GM23338 (cell line): ENCODE measurements around the gene EIF2S3. TPM values are rescaled to one million over a fixed set of nuclear protein-coding genes. Genes with fewer than 3 reads are reported as not detected.

Experiments used
- ATAC-seq: fragments of 200-7000 bp; cut with Tn5 transposase; 3 replicates; pipeline ENCODE4 v1.9.1; 2020
- DNase-seq: peaks from one replicate; pipeline ENCODE4 v3.0.0-alpha.2; 2015; ENCODE audit warnings: low spot score
- H2AFZ ChIP-seq: fragments of 200-600 bp; sonication (generic); 2 replicates; pipeline ENCODE4 v1.8.0; 2016; ENCODE audit warnings: antibody characterized with exemption, mild to moderate bottlenecking, moderate library complexity
- H3F3A ChIP-seq: fragments of 200-600 bp; sonication (generic); replicated peaks from 2 replicates; pipeline ENCODE4 v1.8.0; 2017; ENCODE audit warnings: antibody characterized with exemption, mixed run types, low read depth
- H3K27ac ChIP-seq: fragments of 200-600 bp; sonication (generic); 2 replicates; pipeline ENCODE4 v1.6.1; 2016; ENCODE audit warnings: low read depth
- H3K27me3 ChIP-seq: fragments of 200-600 bp; sonication (generic); 2 replicates; pipeline ENCODE4 v1.8.0; 2016; ENCODE audit warnings: mild to moderate bottlenecking, mixed run types, moderate library complexity; ENCODE audit not compliant: insufficient read depth
- H3K36me3 ChIP-seq: fragments of 200-600 bp; sonication (generic); 2 replicates; pipeline ENCODE4 v1.8.0; 2016; ENCODE audit warnings: mild to moderate bottlenecking; ENCODE audit not compliant: insufficient read depth
- H3K4me1 ChIP-seq: fragments of 200-600 bp; sonication (generic); 2 replicates; pipeline ENCODE4 v1.8.0; 2016; ENCODE audit warnings: mild to moderate bottlenecking, moderate library complexity; ENCODE audit not compliant: insufficient read depth
- H3K4me2 ChIP-seq: fragments of 200-600 bp; sonication (generic); 2 replicates; pipeline ENCODE4 v1.7.1; 2017; ENCODE audit warnings: mixed run types
- H3K4me3 ChIP-seq: fragments of 200-600 bp; sonication (generic); 2 replicates; pipeline ENCODE4 v1.6.1; 2016; ENCODE audit warnings: mixed run types
- H3K79me2 ChIP-seq: fragments of 200-600 bp; sonication (generic); replicated peaks from 2 replicates; pipeline ENCODE4 v1.8.0; 2017; ENCODE audit warnings: mild to moderate bottlenecking; ENCODE audit not compliant: insufficient read depth
- H3K9me2 ChIP-seq: fragments of 200-600 bp; sonication (generic); 2 replicates; pipeline ENCODE4 v1.8.0; 2017; ENCODE audit not compliant: insufficient read depth
- H4K20me1 ChIP-seq: fragments of 200-600 bp; sonication (generic); replicated peaks from 2 replicates; pipeline ENCODE4 v1.8.0; 2017; ENCODE audit warnings: mild to moderate bottlenecking; ENCODE audit not compliant: insufficient read depth
- H3K27ac Mint-ChIP-seq: 2 replicates; pipeline ENCODE4 v1.8.0; 2020; ENCODE audit warnings: inconsistent platforms, mild to moderate bottlenecking, moderate library complexity, mixed read lengths
- H3K27me3 Mint-ChIP-seq: 3 replicates; pipeline ENCODE4 v1.8.0; 2022; ENCODE audit warnings: low read depth, mild to moderate bottlenecking, moderate library complexity, mixed read lengths, inconsistent platforms; ENCODE audit not compliant: insufficient read depth, poor library complexity
- H3K36me3 Mint-ChIP-seq: 3 replicates; pipeline ENCODE4 v1.8.0; 2021; ENCODE audit warnings: low read depth, mild to moderate bottlenecking, inconsistent platforms, moderate library complexity, mixed read lengths
- H3K4me1 Mint-ChIP-seq: 3 replicates; pipeline ENCODE4 v1.8.0; 2020; ENCODE audit warnings: mild to moderate bottlenecking, inconsistent platforms, mixed read lengths
- H3K4me3 Mint-ChIP-seq: 3 replicates; pipeline ENCODE4 v1.8.0; 2021; ENCODE audit warnings: moderate library complexity, mild to moderate bottlenecking, inconsistent platforms, mixed read lengths
- H3K9me3 Mint-ChIP-seq: 3 replicates; pipeline ENCODE4 v1.8.0; 2020; ENCODE audit warnings: moderate library complexity, mild to moderate bottlenecking, inconsistent platforms, mixed read lengths
- CREB1 ChIP-seq: fragments of 250-450 bp; sonication (Bioruptor Pico); IDR thresholded peaks from 2 replicates; pipeline ENCODE4 v1.5.0; 2020; ENCODE audit warnings: low read depth, mild to moderate bottlenecking, moderate library complexity
- CTCF ChIP-seq, 2 experiments: fragments of 200-600 bp in 1 of 2; sonication (generic) in 1 of 2; conservative IDR thresholded peaks; 2 replicates each; pipeline versions ENCODE4 v1.5.1 to v1.6.1; 2016 to 2017; ENCODE audit warnings: antibody characterized with exemption in 2 of 2, low read depth in 2 of 2, mild to moderate bottlenecking in 2 of 2, moderate library complexity in 1 of 2
- EZH2 ChIP-seq: fragments of 200-600 bp; sonication (generic); IDR thresholded peaks from one replicate; pipeline ENCODE4 v1.8.0; 2017; ENCODE audit warnings: antibody characterized with exemption, mild to moderate bottlenecking, low read depth; ENCODE audit not compliant: unreplicated experiment
- EZH2phosphoT487 ChIP-seq: fragments of 200-600 bp; sonication (generic); IDR thresholded peaks from one replicate; pipeline ENCODE4 v1.8.1; 2018; ENCODE audit warnings: antibody characterized with exemption; ENCODE audit not compliant: unreplicated experiment
- JUNB ChIP-seq: IDR thresholded peaks from one replicate; pipeline ENCODE4 v1.6.1; 2016; ENCODE audit warnings: antibody characterized with exemption; ENCODE audit not compliant: unreplicated experiment
- NANOG ChIP-seq: IDR thresholded peaks from 2 replicates; pipeline ENCODE4 v1.6.1; 2016; ENCODE audit warnings: antibody characterized with exemption, borderline replicate concordance
- POLR2AphosphoS5 ChIP-seq: IDR thresholded peaks from 2 replicates; pipeline ENCODE4 v1.6.1; 2016; ENCODE audit warnings: antibody characterized with exemption, low read depth
- REST ChIP-seq: IDR thresholded peaks from one replicate; pipeline ENCODE4 v1.6.1; 2018; ENCODE audit warnings: antibody characterized with exemption; ENCODE audit not compliant: unreplicated experiment
- polyA plus RNA-seq: library from polyadenylated mRNA; unstranded; fragments of >200 nt; fragmentation: Nextera tagmentation; extraction: Ambion mirVana; gene quantifications from 2 replicates; pipeline ENCODE4 v1.2.1, GENCODE V29; 2016
- total RNA-seq: library from RNA; depleted of rRNA; stranded (reverse); fragments of >200 nt; shearing (Covaris generic); gene quantifications from 2 replicates; pipeline ENCODE4 v1.2.3, GENCODE V29; 2014
- TF ChIP-seq, protein P1 (sequence below): IDR thresholded peaks from 2 replicates; pipeline ENCODE4 v1.6.1; 2016; ENCODE audit warnings: antibody characterized with exemption
- TF ChIP-seq, protein P2 (sequence below): fragments of 250-450 bp; sonication (Bioruptor Pico); IDR thresholded peaks from 2 replicates; pipeline ENCODE4 v1.5.0; 2020; ENCODE audit warnings: mild to moderate bottlenecking, moderate library complexity

Gene EIF2S3
- total and polyA plus RNA-seq, 2 experiments from 2014 or later, result 90.5 to 323 TPM

DNA sequence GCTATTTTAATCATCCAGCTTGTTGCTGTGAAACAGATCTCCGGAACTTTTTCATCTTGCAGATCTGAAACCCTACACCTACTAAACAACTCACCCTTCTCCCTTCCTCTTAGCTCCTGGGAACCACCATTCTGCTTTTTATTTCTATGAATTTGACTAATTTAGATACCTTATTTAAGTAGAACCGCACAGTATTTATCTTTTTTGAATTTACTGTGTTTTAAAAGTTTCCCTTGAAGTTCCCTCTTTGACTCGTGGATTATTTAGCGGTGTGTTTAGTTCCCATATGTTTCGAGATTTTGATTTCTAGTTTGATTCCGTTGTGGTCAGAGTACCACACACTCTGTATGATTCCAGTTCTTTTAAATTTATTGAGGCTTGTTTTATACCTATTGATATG is 44.6 kb downstream of the EIF2S3 start:
- no peak overlapping the region for H3K27ac ChIP-seq
- H3K9me2 ChIP-seq, result no peaks in the 10 kb centered on the region
- H3K79me2 ChIP-seq, result no peaks in the 10 kb centered on the region
- no peaks in the 10 kb centered on the region for H3K4me1 ChIP-seq
- ATAC-seq (no peak), DNase-seq (no peak)
- H3K9me3 Mint-ChIP-seq, result no peaks in the 10 kb centered on the region; the same call in 2 of the 3 replicates
- no peaks in the 10 kb centered on the region for H4K20me1 ChIP-seq
- H3K27ac Mint-ChIP-seq, result no peak overlapping the region
- H3K4me3 Mint-ChIP-seq, result no peak overlapping the region
- H3K4me1 Mint-ChIP-seq, result peaks cover 9% of the 10 kb centered on the region
- no peaks in the 10 kb centered on the region for H3K36me3 Mint-ChIP-seq
- H3K36me3 ChIP-seq, result no peaks in the 10 kb centered on the region
- TF ChIP-seq EZH2phosphoT487 (no peak), CREB1 (CRISPR knock-in tag) (no peak), EZH2 (no peak), NANOG (no peak), POLR2AphosphoS5 (no peak), CTCF (conservative IDR thresholded peaks at IDR 0.05; ENCODE audit: low read depth in 2 of 2) (no peak), REST (no peak), JUNB (no peak)
- TF ChIP-seq, protein P1, sequence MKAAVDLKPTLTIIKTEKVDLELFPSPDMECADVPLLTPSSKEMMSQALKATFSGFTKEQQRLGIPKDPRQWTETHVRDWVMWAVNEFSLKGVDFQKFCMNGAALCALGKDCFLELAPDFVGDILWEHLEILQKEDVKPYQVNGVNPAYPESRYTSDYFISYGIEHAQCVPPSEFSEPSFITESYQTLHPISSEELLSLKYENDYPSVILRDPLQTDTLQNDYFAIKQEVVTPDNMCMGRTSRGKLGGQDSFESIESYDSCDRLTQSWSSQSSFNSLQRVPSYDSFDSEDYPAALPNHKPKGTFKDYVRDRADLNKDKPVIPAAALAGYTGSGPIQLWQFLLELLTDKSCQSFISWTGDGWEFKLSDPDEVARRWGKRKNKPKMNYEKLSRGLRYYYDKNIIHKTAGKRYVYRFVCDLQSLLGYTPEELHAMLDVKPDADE, result no peak
- TF ChIP-seq, protein P2, sequence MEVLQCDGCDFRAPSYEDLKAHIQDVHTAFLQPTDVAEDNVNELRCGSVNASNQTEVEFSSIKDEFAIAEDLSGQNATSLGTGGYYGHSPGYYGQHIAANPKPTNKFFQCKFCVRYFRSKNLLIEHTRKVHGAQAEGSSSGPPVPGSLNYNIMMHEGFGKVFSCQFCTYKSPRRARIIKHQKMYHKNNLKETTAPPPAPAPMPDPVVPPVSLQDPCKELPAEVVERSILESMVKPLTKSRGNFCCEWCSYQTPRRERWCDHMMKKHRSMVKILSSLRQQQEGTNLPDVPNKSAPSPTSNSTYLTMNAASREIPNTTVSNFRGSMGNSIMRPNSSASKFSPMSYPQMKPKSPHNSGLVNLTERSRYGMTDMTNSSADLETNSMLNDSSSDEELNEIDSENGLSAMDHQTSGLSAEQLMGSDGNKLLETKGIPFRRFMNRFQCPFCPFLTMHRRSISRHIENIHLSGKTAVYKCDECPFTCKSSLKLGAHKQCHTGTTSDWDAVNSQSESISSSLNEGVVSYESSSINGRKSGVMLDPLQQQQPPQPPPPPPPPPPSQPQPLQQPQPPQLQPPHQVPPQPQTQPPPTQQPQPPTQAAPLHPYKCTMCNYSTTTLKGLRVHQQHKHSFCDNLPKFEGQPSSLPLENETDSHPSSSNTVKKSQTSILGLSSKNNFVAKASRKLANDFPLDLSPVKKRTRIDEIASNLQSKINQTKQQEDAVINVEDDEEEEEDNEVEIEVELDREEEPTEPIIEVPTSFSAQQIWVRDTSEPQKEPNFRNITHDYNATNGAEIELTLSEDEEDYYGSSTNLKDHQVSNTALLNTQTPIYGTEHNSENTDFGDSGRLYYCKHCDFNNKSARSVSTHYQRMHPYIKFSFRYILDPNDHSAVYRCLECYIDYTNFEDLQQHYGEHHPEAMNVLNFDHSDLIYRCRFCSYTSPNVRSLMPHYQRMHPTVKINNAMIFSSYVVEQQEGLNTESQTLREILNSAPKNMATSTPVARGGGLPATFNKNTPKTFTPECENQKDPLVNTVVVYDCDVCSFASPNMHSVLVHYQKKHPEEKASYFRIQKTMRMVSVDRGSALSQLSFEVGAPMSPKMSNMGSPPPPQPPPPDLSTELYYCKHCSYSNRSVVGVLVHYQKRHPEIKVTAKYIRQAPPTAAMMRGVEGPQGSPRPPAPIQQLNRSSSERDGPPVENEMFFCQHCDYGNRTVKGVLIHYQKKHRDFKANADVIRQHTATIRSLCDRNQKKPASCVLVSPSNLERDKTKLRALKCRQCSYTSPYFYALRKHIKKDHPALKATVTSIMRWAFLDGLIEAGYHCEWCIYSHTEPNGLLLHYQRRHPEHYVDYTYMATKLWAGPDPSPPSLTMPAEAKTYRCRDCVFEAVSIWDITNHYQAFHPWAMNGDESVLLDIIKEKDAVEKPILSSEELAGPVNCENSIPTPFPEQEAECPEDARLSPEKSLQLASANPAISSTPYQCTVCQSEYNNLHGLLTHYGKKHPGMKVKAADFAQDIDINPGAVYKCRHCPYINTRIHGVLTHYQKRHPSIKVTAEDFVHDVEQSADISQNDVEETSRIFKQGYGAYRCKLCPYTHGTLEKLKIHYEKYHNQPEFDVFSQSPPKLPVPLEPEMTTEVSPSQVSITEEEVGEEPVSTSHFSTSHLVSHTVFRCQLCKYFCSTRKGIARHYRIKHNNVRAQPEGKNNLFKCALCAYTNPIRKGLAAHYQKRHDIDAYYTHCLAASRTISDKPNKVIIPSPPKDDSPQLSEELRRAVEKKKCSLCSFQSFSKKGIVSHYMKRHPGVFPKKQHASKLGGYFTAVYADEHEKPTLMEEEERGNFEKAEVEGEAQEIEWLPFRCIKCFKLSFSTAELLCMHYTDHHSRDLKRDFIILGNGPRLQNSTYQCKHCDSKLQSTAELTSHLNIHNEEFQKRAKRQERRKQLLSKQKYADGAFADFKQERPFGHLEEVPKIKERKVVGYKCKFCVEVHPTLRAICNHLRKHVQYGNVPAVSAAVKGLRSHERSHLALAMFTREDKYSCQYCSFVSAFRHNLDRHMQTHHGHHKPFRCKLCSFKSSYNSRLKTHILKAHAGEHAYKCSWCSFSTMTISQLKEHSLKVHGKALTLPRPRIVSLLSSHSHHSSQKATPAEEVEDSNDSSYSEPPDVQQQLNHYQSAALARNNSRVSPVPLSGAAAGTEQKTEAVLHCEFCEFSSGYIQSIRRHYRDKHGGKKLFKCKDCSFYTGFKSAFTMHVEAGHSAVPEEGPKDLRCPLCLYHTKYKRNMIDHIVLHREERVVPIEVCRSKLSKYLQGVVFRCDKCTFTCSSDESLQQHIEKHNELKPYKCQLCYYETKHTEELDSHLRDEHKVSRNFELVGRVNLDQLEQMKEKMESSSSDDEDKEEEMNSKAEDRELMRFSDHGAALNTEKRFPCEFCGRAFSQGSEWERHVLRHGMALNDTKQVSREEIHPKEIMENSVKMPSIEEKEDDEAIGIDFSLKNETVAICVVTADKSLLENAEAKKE (CRISPR knock-in tag), result no peak
- no peaks in the 10 kb centered on the region for H3K27me3 Mint-ChIP-seq
- no peaks in the 10 kb centered on the region for H3F3A ChIP-seq
- H3K27me3 ChIP-seq, result no peaks in the 10 kb centered on the region
- no peak overlapping the region for H3K4me2 ChIP-seq
- H3K4me3 ChIP-seq, result no peak overlapping the region
- H2AFZ ChIP-seq, result no peak overlapping the region
